K562 (cell line): ENCODE measurements around the gene CFAP58. TPM values are rescaled to one million over a fixed set of nuclear protein-coding genes. Genes with fewer than 3 reads are reported as not detected.

Source experiments
- ATAC-seq: fragments of 200-7000 bp; cut with Tn5 transposase; 3 replicates; pipeline ENCODE4 v1.9.1; 2020; ENCODE audit warnings: moderate library complexity
- BruUV-seq: library from RNA; stranded (reverse); fragments of 400-500 nt; replicated peaks from 2 replicates; lab custom pipeline; 2021; lab: Mats Ljungman, UMichigan
- CTCF ChIA-PET: fragments of 300-600 bp; formaldehyde crosslinking; extraction: SDS; loops from one replicate; lab custom pipeline; 2021; ENCODE audit warnings: low intra/inter-chr PET ratio; lab: Yijun Ruan, JAX
- POLR2A ChIA-PET: fragments of 300-600, 350-650 bp; sonication (Branson Sonifier 250); formaldehyde crosslinking; extraction: SDS; loops from one replicate; lab custom pipeline; 2021; ENCODE audit warnings: antibody characterized with exemption, inconsistent platforms; lab: Yijun Ruan, JAX
- DNase-seq, 4 experiments: peaks; one replicate each; pipeline versions ENCODE4 v3.0.0 to v3.0.0-alpha.2; 2011 to 2018; ENCODE audit warnings: low spot score in 3 of 4, mixed read lengths in 3 of 4; ENCODE audit errors: extremely low read depth in 1 of 4
- FAIRE-seq: peaks from 2 replicates; lab custom pipeline; 2011; peaks lifted over from hg19 to GRCh38; lab: Jason Lieb, UNC
- H2AFZ ChIP-seq: 2 replicates; pipeline ENCODE4 v1.6.0; 2011; ENCODE audit warnings: low read depth, low read length, control low read depth, inconsistent platforms
- H3K27ac ChIP-seq: fragments of 200-600 bp; 3 replicates; pipeline ENCODE4 v1.8.0; 2011; ENCODE audit warnings: low read depth, mild to moderate bottlenecking, control low read depth, inconsistent platforms, low read length, moderate library complexity, mixed read lengths; ENCODE audit errors: extremely low read depth
- H3K27me3 ChIP-seq, 2 experiments: fragments of 300-600 bp in 1 of 2; 2 replicates in 1 of 2; 3 replicates in 1 of 2; pipeline versions ENCODE4 v1.6.0 to v1.8.0; 2011; ENCODE audit warnings: inconsistent platforms in 2 of 2, low read length in 2 of 2, mild to moderate bottlenecking in 1 of 2, mixed read lengths in 1 of 2, moderate library complexity in 1 of 2; ENCODE audit not compliant: control insufficient read depth in 2 of 2, insufficient read depth in 2 of 2
- H3K36me3 ChIP-seq: fragments of 300-600 bp; 3 replicates; pipeline ENCODE4 v1.8.0; 2011; ENCODE audit warnings: mild to moderate bottlenecking, low read length, inconsistent platforms; ENCODE audit not compliant: control insufficient read depth, insufficient read depth
- H3K4me1 ChIP-seq, 2 experiments: fragments of 200-600 bp in 1 of 2; replicated peaks in 1 of 2; 2 replicates in 1 of 2; 3 replicates in 1 of 2; pipeline versions ENCODE4 v1.5.1 to v1.8.0; 2011; ENCODE audit warnings: inconsistent platforms in 2 of 2, low read length in 2 of 2, mild to moderate bottlenecking in 1 of 2, mixed read lengths in 1 of 2, moderate library complexity in 1 of 2; ENCODE audit not compliant: control insufficient read depth in 2 of 2, insufficient read depth in 2 of 2
- H3K4me2 ChIP-seq: 2 replicates; pipeline ENCODE4 v1.6.1; 2011; ENCODE audit warnings: low read length, control low read depth, inconsistent platforms, mixed read lengths; ENCODE audit not compliant: insufficient read depth
- H3K4me3 ChIP-seq: fragments of 200-600 bp; sonication (generic), shearing (Covaris generic); 2 replicates; pipeline ENCODE4 v1.5.1; 2016; ENCODE audit warnings: control low read depth, inconsistent platforms
- H3K79me2 ChIP-seq: fragments of 200-600 bp; 3 replicates; pipeline ENCODE4 v1.8.0; 2011; ENCODE audit warnings: low read length, inconsistent platforms; ENCODE audit not compliant: control insufficient read depth, insufficient read depth
- H3K9ac ChIP-seq, 2 experiments: 2 replicates each; pipeline versions ENCODE4 v1.6.0 to v1.6.1; 2011; ENCODE audit warnings: low read depth in 2 of 2, low read length in 2 of 2, control low read depth in 1 of 2, inconsistent platforms in 1 of 2, mild to moderate bottlenecking in 1 of 2, mixed read lengths in 1 of 2; ENCODE audit not compliant: insufficient read depth in 1 of 2
- H3K9me1 ChIP-seq: one replicate; pipeline ENCODE4 v1.6.0; 2011; ENCODE audit warnings: inconsistent platforms, mild to moderate bottlenecking, low read length, moderate library complexity; ENCODE audit not compliant: control insufficient read depth, insufficient read depth
- H3K9me3 ChIP-seq: replicated peaks from 2 replicates; pipeline ENCODE4 v1.5.1; 2011; ENCODE audit warnings: low read depth, low read length, inconsistent platforms; ENCODE audit not compliant: control insufficient read depth, insufficient read depth
- H4K20me1 ChIP-seq: replicated peaks from 2 replicates; pipeline ENCODE4 v1.6.1; 2011; ENCODE audit warnings: low read length, inconsistent platforms, mixed read lengths; ENCODE audit not compliant: control insufficient read depth, insufficient read depth
- FOXJ3 ChIP-seq: sonication (generic); formaldehyde crosslinking; IDR thresholded peaks from 2 replicates; pipeline ENCODE4 v1.4.0; 2020; ENCODE audit warnings: mild to moderate bottlenecking, missing genetic modification reagents
- NR2C1 ChIP-seq, 2 experiments: fragments of 450-650 bp; IDR thresholded peaks; 2 replicates each; pipeline ENCODE4 v1.6.1; 2017; ENCODE audit warnings: mild to moderate bottlenecking in 2 of 2, antibody characterized with exemption in 1 of 2, inconsistent platforms in 1 of 2, missing compliant biosample characterization in 1 of 2, missing genetic modification characterization in 1 of 2
- NR2C2 ChIP-seq, 2 experiments: fragments of 200-800 bp in 1 of 2; sonication (Bioruptor generic) in 1 of 2; sonication (generic) in 1 of 2; formaldehyde crosslinking in 1 of 2; IDR thresholded peaks; 2 replicates each; pipeline versions ENCODE4 v1.6.1 to v1.8.0; 2016 to 2022; ENCODE audit warnings: mild to moderate bottlenecking in 1 of 2, missing compliant biosample characterization in 1 of 2, missing genetic modification characterization in 1 of 2, missing genetic modification reagents in 1 of 2
- NRF1 ChIP-seq, 2 experiments: fragments of 450-650 bp; IDR thresholded peaks in 1 of 2; conservative IDR thresholded peaks in 1 of 2; 2 replicates each; pipeline ENCODE4 v1.6.1; 2014; ENCODE audit warnings: mild to moderate bottlenecking in 2 of 2
- RAD21 ChIP-seq, 2 experiments: fragments of 250-450 bp in 1 of 2; fragments of 450-650 bp in 1 of 2; sonication (Bioruptor Pico) in 1 of 2; formaldehyde crosslinking in 1 of 2; IDR thresholded peaks in 1 of 2; conservative IDR thresholded peaks in 1 of 2; 2 replicates each; pipeline versions ENCODE4 v1.4.0 to v1.8.0; 2020 to 2022; ENCODE audit warnings: mild to moderate bottlenecking in 2 of 2, moderate library complexity in 1 of 2
- RBBP5 ChIP-seq: fragments of 200-600 bp; sonication (generic); IDR thresholded peaks from 2 replicates; pipeline ENCODE4 v1.6.1; 2012; ENCODE audit warnings: borderline replicate concordance, mild to moderate bottlenecking, low read length, control low read depth, inconsistent platforms; ENCODE audit not compliant: insufficient read depth, poor library complexity, severe bottlenecking
- SPI1 ChIP-seq: IDR thresholded peaks from 2 replicates; pipeline ENCODE4 v1.6.1; 2011; ENCODE audit warnings: low read depth, low read length, control low read depth, borderline replicate concordance
- WGBS: fragments of 100-300 bp; shearing (Covaris generic); methylation state at CpG from one replicate; pipeline ENCODE4 v1.1.6; 2016; ENCODE audit warnings: low coverage, mixed read lengths; ENCODE audit not compliant: insufficient coverage; ENCODE audit errors: missing lambda C conversion rate; 5-methylcytosine and 5-hydroxymethylcytosine counted together
- in situ Hi-C: fragments of 300-500 bp; cut with MboI; formaldehyde crosslinking; loops from 4 replicates; pipeline ENCODE4 v1.15.0; 2018; ENCODE audit warnings: inconsistent platforms, mixed read lengths
- intact Hi-C: fragments of 100-400 bp; cut with micrococcal nuclease; formaldehyde crosslinking; loops from 2 replicates; pipeline ENCODE4 v1.14.2; 2022
- polyA plus RNA-seq, 8 experiments: library from polyadenylated mRNA; depleted of rRNA in 4 of 8; stranded (reverse) in 5 of 8; unstranded in 3 of 8; fragments of >200 nt; fragmentation: Nextera tagmentation in 2 of 8; fragmentation: Illumina TruSeq in 1 of 8; extraction: Ambion mirVana in 2 of 8; extraction: Trizol in 1 of 8; gene quantifications; 2 replicates each; pipeline versions ENCODE4 v1.2.1 to v1.2.3, GENCODE V29; 2011 to 2014; ENCODE audit warnings: inconsistent platforms in 1 of 8, missing spikeins in 1 of 8
- total RNA-seq, 7 experiments: library from RNA; depleted of rRNA in 6 of 7; stranded (reverse); fragments of >200 nt in 6 of 7; fragmentation: Illumina TruSeq in 2 of 7; extraction: Trizol in 2 of 7; gene quantifications; 2 replicates each; pipeline versions ENCODE4 v1.2.1 to v1.2.3, GENCODE V29; 2011 to 2021; ENCODE audit warnings: low replicate concordance in 1 of 7

The CFAP58 gene
- total and polyA plus RNA-seq, 9 of the 15 experiments (the other 6 are each of a cell fraction or from before 2014, with no cell fraction given) = 0.08 to 2.0 (median 0.71) TPM

DNA sequence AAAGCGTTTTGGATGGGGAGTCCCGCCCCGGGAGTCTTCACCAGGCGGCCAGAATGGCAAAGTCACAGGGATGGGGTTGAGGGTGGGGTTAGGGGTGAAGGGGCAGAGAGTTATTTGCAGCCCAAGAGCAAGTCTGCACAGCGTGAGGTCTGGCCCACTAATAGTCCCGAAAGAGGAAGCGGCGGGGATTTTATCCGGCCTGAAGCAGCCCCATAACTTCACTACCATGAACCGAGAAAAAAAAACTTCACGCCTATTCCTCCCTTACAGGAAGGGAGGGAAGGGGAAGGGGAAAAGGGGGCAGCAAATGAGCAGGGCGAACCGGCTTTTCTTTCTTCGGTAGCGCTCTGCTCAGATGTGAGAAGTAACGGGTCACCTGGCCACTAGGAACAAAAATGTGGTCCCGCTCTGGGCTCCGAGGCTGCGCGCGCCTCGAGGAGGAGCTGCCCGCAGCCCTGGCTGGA is 16.1 kb upstream of the CFAP58 start:
- no peak for FAIRE-seq
- Histone ChIP-seq H3K4me3 (peak overlapping the region; percentile 98), H3K27ac (peak overlapping the region; percentile 98), H2AFZ (no peak overlapping the region), H3K4me1 (peaks cover 28 to 51% of the 10 kb centered on the region in 2 experiments), H3K27me3 (no peaks in the 10 kb centered on the region), H3K36me3 (peaks cover 35% of the 10 kb centered on the region; the same call in 2 of the 3 replicates), H4K20me1 (peaks cover 20% of the 10 kb centered on the region), H3K9me1 (no peaks in the 10 kb centered on the region), H3K9me3 (no peaks in the 10 kb centered on the region)
- POLR2A ChIA-PET = interaction anchor here (0.8 to 1.6 kb wide), 3 partner anchors 8 to 16 kb away, joined by 3 to 4 read pairs (median 4); partner anchors contain the start of gene CFAP58
- 0% methylated on average over 11 of the region's 23 CpGs for WGBS
- peak in 3 of 4 experiments; percentile 31 to 52 (median 43) for DNase-seq
- in situ Hi-C loops (no loop called here), intact Hi-C loops (loop anchor here (1.0 kb wide), 1 partner anchor 14 kb away; no protein-coding TSS in a partner anchor)
- peak; percentile 25 for ATAC-seq
- TF ChIP-seq NR2C2 (CRISPR knock-in tag; IDR thresholded peaks at IDR 0.05) (no peak), NR2C2 (tag; IDR thresholded peaks at IDR 0.05) (peak; percentile 66), FOXJ3 (CRISPR knock-in tag) (no peak), NR2C1 (IDR thresholded peaks at IDR 0.05) (no peak), NR2C1 (tag; IDR thresholded peaks at IDR 0.05) (peak; percentile 28; the same call in 1 of the 2 replicates), RBBP5 (peak; percentile 18), SPI1 (peak; percentile 90), RAD21 (CRISPR knock-in tag; conservative IDR thresholded peaks at IDR 0.05 in 1 of 2, IDR thresholded peaks at IDR 0.05 in 1 of 2) (no peak), NRF1 (conservative IDR thresholded peaks at IDR 0.05 in 1 of 2, IDR thresholded peaks at IDR 0.05 in 1 of 2) (peak in 1 of 2 experiments; percentile 60; a peak in 3 of 4 replicates)
- TF ChIP-seq, all 486 proteins: peak for 5
- H3K79me2 ChIP-seq = peaks cover 92% of the 10 kb centered on the region
- H3K4me2 ChIP-seq = peak overlapping the region; percentile 91; the same call in 1 of the 2 replicates
- CTCF ChIA-PET = no interaction called here
- no TSS peak for BruUV-seq
- H3K9ac ChIP-seq = peak overlapping the region; percentile 87 to 93
